ENCODE results near the gene NLK. TPM values are rescaled to one million over a fixed set of nuclear protein-coding genes. Genes with fewer than 3 reads are reported as not detected.

NLK gene
- total RNA-seq, 4 donors from 2014 or later: 7.7 to 20.8 (median 11.5) TPM

GRCh38 chr17:28191018-28191417 is 148.5 kb downstream of the NLK start:
- 97% methylated on average over 8 of the region's 8 CpGs for WGBS
- Histone ChIP-seq H3K9me3 (no peaks in the 10 kb centered on the region), H3K36me3 (peaks cover 21% of the 10 kb centered on the region), H3K4me1 (peaks cover 4% of the 10 kb centered on the region), H3K4me3 (no peak overlapping the region), H3K27ac (no peak overlapping the region), H3K27me3 (no peaks in the 10 kb centered on the region)
- TF ChIP-seq EP300 (IDR thresholded peaks at IDR 0.05) (no peak), POLR2AphosphoS5 (IDR thresholded peaks at IDR 0.05) (no peak), POLR2A (IDR thresholded peaks at IDR 0.05) (no peak)
- TF ChIP-seq, protein P1, sequence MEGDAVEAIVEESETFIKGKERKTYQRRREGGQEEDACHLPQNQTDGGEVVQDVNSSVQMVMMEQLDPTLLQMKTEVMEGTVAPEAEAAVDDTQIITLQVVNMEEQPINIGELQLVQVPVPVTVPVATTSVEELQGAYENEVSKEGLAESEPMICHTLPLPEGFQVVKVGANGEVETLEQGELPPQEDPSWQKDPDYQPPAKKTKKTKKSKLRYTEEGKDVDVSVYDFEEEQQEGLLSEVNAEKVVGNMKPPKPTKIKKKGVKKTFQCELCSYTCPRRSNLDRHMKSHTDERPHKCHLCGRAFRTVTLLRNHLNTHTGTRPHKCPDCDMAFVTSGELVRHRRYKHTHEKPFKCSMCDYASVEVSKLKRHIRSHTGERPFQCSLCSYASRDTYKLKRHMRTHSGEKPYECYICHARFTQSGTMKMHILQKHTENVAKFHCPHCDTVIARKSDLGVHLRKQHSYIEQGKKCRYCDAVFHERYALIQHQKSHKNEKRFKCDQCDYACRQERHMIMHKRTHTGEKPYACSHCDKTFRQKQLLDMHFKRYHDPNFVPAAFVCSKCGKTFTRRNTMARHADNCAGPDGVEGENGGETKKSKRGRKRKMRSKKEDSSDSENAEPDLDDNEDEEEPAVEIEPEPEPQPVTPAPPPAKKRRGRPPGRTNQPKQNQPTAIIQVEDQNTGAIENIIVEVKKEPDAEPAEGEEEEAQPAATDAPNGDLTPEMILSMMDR (IDR thresholded peaks at IDR 0.05): no peak
- DNase-seq (ENCODE audit: low spot score in 2 of 2): no peak

GRCh38 chr17:28193241-28193640 is 150.8 kb downstream of the NLK start:
- H3K27ac ChIP-seq: no peak overlapping the region
- WGBS: 43% methylated on average over 3 of the region's 3 CpGs
- peak in 1 of 2 donors; percentile 63 for DNase-seq (ENCODE audit: low spot score in 2 of 2)
- peaks cover 4% of the 10 kb centered on the region for H3K4me1 ChIP-seq
- TF ChIP-seq POLR2A (IDR thresholded peaks at IDR 0.05) (no peak), POLR2AphosphoS5 (IDR thresholded peaks at IDR 0.05) (no peak), EP300 (IDR thresholded peaks at IDR 0.05) (no peak)
- TF ChIP-seq, protein P1 (IDR thresholded peaks at IDR 0.05): no peak
- H3K4me3 ChIP-seq: no peak overlapping the region
- H3K27me3 ChIP-seq: no peaks in the 10 kb centered on the region
- peaks cover 11% of the 10 kb centered on the region for H3K36me3 ChIP-seq
- no peaks in the 10 kb centered on the region for H3K9me3 ChIP-seq

DNA sequence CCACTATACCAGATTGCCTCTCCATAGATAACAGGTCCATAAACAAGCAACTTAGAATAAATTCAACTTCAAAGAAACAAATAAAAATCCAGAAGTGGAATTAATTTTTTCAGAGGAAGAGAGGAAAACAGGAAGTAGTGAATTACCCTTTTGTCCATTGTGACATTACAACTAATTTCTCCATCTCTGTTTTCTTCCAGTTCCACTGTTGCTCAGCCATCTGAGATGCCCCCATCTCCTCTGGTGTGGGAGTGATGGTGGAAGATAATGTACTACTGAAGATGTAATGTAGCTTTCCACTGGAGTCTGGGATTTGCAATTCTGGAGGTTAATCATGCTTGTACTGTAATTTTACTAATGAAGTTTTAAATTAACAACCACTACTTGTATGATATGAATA is 151.9 kb downstream of the NLK start:
- no peaks in the 10 kb centered on the region for H3K9me3 ChIP-seq
- TF ChIP-seq POLR2A (IDR thresholded peaks at IDR 0.05): no peak
- no peak for DNase-seq (ENCODE audit: low spot score in 2 of 2)
- no peaks in the 10 kb centered on the region for H3K4me1 ChIP-seq
- no peak overlapping the region for H3K4me3 ChIP-seq
- peaks cover 11% of the 10 kb centered on the region for H3K36me3 ChIP-seq
- no peak overlapping the region for H3K27ac ChIP-seq
- H3K27me3 ChIP-seq: no peaks in the 10 kb centered on the region

GRCh38 chr17:28196636-28197035 is 154.2 kb downstream of the NLK start:
- Histone ChIP-seq H3K4me1 (no peaks in the 10 kb centered on the region), H3K36me3 (peaks cover 11% of the 10 kb centered on the region), H3K27me3 (no peaks in the 10 kb centered on the region), H3K4me3 (no peak overlapping the region), H3K9me3 (no peaks in the 10 kb centered on the region), H3K27ac (no peak overlapping the region)
- 87% methylated on average over 1 of the region's 1 CpG for WGBS
- no peak for DNase-seq (ENCODE audit: low spot score in 2 of 2)
- no peak for TF ChIP-seq POLR2AphosphoS5 (IDR thresholded peaks at IDR 0.05)

DNA sequence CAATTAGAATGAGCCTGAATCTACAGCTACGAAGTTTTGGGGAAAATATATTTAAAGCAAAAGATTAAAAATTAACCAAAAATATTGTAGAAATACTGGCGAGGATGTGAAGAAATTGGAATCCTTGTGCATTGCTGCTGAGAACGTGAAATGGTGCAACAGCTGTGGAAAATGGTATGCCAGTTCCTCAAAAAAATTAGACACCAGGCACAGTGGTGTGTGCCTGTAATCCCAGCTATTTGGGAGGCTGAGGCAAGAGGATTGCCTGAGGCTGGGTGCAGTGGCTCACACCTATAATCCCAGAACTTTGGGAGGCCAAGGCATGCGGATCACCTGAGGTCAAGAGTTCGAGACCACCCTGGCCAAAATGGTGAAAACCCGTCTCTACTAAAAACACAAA is 156.6 kb downstream of the NLK start:
- Histone ChIP-seq H3K27me3 (no peaks in the 10 kb centered on the region), H3K27ac (no peak overlapping the region), H3K9me3 (no peaks in the 10 kb centered on the region), H3K36me3 (peaks cover 11% of the 10 kb centered on the region), H3K4me1 (no peaks in the 10 kb centered on the region), H3K4me3 (no peak overlapping the region)
- TF ChIP-seq POLR2A (IDR thresholded peaks at IDR 0.05) (no peak), POLR2AphosphoS5 (IDR thresholded peaks at IDR 0.05) (no peak), EP300 (IDR thresholded peaks at IDR 0.05) (no peak)
- TF ChIP-seq, protein P1 (IDR thresholded peaks at IDR 0.05): no peak
- DNase-seq (ENCODE audit: low spot score in 2 of 2): no peak
- 95% methylated on average over 6 of the region's 6 CpGs for WGBS

DNA sequence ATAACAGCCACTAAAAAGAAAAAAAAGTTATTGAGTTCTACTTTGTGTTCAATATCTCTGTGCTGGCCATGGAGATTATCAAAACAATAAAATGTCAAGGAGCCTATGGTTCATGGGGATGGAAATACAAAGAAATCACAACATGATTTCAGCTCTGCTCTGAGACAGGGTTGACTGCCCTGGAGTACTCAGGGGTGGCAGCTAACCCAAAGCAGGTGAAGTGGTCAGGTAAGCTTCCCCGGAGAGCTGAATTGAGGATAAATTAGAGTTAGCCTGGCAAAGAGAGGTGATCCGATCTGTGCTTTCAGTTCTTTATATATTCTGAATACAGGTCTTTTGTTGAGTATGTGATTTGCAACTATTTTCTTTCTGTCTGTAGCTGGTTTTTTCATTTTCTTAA is 157.3 kb downstream of the NLK start:
- Histone ChIP-seq H3K36me3 (peaks cover 11% of the 10 kb centered on the region), H3K27me3 (no peaks in the 10 kb centered on the region), H3K4me1 (no peaks in the 10 kb centered on the region), H3K9me3 (no peaks in the 10 kb centered on the region), H3K27ac (no peak overlapping the region), H3K4me3 (no peak overlapping the region)
- TF ChIP-seq, protein P1 (IDR thresholded peaks at IDR 0.05): no peak
- no peak for TF ChIP-seq EP300 (IDR thresholded peaks at IDR 0.05)
- TF ChIP-seq POLR2AphosphoS5 (IDR thresholded peaks at IDR 0.05): no peak
- no peak for TF ChIP-seq POLR2A (IDR thresholded peaks at IDR 0.05)
- DNase-seq (ENCODE audit: low spot score in 2 of 2): no peak
- 85% methylated on average over 2 of the region's 2 CpGs for WGBS

All from suprapubic skin (tissue), 4 donors.